GM21576 (cell line): ENCODE data around the gene B3GNT2.
"Not testable (repeated sequence)": the region's sequence is repeated elsewhere in the genome, so short reads cannot be mapped to it uniquely, and the experiment has no call there.

Experiments
- ATAC-seq: cut with Tn5 transposase; IDR thresholded peaks from one replicate; pipeline ENCODE4 v1.9.1; 2021; ENCODE audit warnings: mild to moderate bottlenecking, moderate library complexity; ENCODE audit not compliant: unreplicated experiment

B3GNT2 gene

GRCh38 chr2:62185475-62186155 lies 10.3 kb upstream of the B3GNT2 start:
- ATAC-seq: no peak

GRCh38 chr2:62186156-62186905 lies 9.6 kb upstream of the B3GNT2 start:
- ATAC-seq: no peak

GRCh38 chr2:62187246-62187645 lies 8.7 kb upstream of the B3GNT2 start:
- no peak for ATAC-seq

GRCh38 chr2:62188416-62188815 lies 7.5 kb upstream of the B3GNT2 start:
- ATAC-seq: no peak

GRCh38 chr2:62189196-62189595 lies 6.7 kb upstream of the B3GNT2 start:
- ATAC-seq: no peak

GRCh38 chr2:62192811-62193210 lies 3.1 kb upstream of the B3GNT2 start:
- ATAC-seq: no peak

- ATAC-seq: no peak
Measured at GRCh38 chr2:62194558-62195420, 1.1 kb upstream of the B3GNT2 start.

GRCh38 chr2:62196278-62196901 lies 475 bp downstream of the B3GNT2 start:
- ATAC-seq: peak; percentile 13

GRCh38 chr2:62197011-62197924 lies 1.4 kb downstream of the B3GNT2 start:
- no peak for ATAC-seq

GRCh38 chr2:62197925-62198633 lies 2.2 kb downstream of the B3GNT2 start:
- no peak for ATAC-seq

- ATAC-seq: not testable (repeated sequence)
Measured at GRCh38 chr2:62198854-62199253, 2.9 kb downstream of the B3GNT2 start.

- ATAC-seq: no peak
Measured at GRCh38 chr2:62199392-62200125, 3.6 kb downstream of the B3GNT2 start.

- no peak for ATAC-seq
Measured at GRCh38 chr2:62200291-62200841, 4.5 kb downstream of the B3GNT2 start.

GRCh38 chr2:62200868-62201267 lies 5.0 kb downstream of the B3GNT2 start:
- ATAC-seq: no peak

GRCh38 chr2:62201307-62201706 lies 5.4 kb downstream of the B3GNT2 start:
- ATAC-seq: no peak

GRCh38 chr2:62202019-62202722 lies 6.3 kb downstream of the B3GNT2 start:
- no peak for ATAC-seq

- no peak for ATAC-seq
Measured at GRCh38 chr2:62202729-62203128, 6.8 kb downstream of the B3GNT2 start.

- no peak for ATAC-seq
Measured at GRCh38 chr2:62203459-62203858, 7.5 kb downstream of the B3GNT2 start.
